ENCODE data around the gene NEK7. TPM values are rescaled to one million over a fixed set of nuclear protein-coding genes. Genes with fewer than 3 reads are reported as not detected.

Gene NEK7
- total and polyA plus RNA-seq, 2 experiments from 2014 or later = 25.6 to 86.9 TPM

DNA sequence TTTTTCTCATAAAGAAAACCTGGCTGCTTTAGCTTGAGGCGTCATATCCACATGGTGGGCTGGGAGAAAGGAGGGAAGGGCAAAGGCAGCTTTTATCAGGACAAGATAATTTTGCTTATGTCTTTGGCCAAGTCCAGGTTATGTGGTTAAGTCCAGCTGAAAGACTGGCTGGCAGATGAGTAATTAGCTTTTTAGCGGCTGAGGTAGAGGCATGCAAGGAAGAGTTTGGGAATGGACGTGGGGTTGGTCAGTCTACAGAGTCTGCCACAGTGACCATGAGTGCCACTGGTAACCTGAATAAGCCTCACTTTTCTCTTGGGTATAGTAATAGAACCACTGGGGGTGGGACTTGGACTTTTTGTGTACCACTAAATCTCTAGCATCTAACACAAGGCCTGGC is 39.8 kb downstream of the NEK7 start:
- Histone ChIP-seq H3K27ac (no peak overlapping the region), H3K36me3 (replicated peaks; ENCODE audit: insufficient read depth, low read depth) (no peaks in the 10 kb centered on the region), H3K4me2 (no peak overlapping the region), H3K9me3 (ENCODE audit: low read depth) (no peaks in the 10 kb centered on the region), H2AFZ (no peak overlapping the region), H3K27me3 (no peaks in the 10 kb centered on the region), H3K9me2 (replicated peaks; ENCODE audit: insufficient read depth) (no peaks in the 10 kb centered on the region), H4K20me1 (ENCODE audit: insufficient read depth, poor library complexity, severe bottlenecking) (peaks cover 41% of the 10 kb centered on the region), H3K4me3 (no peak overlapping the region), H3K4me1 (ENCODE audit: insufficient read depth) (no peaks in the 10 kb centered on the region), H3K79me2 (peaks cover 100% of the 10 kb centered on the region)
- 91% methylated on average over 3 of the region's 3 CpGs for WGBS (ENCODE audit: low lambda C conversion rate, missing lambda C conversion rate)
- TF ChIP-seq EZH2phosphoT487 (IDR thresholded peaks at IDR 0.05; ENCODE audit: low read depth, severe bottlenecking, unreplicated experiment) (no peak), EZH2 (IDR thresholded peaks at IDR 0.05; ENCODE audit: borderline replicate concordance) (no peak)
- TF ChIP-seq, protein P1, sequence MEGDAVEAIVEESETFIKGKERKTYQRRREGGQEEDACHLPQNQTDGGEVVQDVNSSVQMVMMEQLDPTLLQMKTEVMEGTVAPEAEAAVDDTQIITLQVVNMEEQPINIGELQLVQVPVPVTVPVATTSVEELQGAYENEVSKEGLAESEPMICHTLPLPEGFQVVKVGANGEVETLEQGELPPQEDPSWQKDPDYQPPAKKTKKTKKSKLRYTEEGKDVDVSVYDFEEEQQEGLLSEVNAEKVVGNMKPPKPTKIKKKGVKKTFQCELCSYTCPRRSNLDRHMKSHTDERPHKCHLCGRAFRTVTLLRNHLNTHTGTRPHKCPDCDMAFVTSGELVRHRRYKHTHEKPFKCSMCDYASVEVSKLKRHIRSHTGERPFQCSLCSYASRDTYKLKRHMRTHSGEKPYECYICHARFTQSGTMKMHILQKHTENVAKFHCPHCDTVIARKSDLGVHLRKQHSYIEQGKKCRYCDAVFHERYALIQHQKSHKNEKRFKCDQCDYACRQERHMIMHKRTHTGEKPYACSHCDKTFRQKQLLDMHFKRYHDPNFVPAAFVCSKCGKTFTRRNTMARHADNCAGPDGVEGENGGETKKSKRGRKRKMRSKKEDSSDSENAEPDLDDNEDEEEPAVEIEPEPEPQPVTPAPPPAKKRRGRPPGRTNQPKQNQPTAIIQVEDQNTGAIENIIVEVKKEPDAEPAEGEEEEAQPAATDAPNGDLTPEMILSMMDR (IDR thresholded peaks at IDR 0.05; ENCODE audit: poor library complexity) = no peak
- DNase-seq (ENCODE audit: low spot score) = no peak

DNA sequence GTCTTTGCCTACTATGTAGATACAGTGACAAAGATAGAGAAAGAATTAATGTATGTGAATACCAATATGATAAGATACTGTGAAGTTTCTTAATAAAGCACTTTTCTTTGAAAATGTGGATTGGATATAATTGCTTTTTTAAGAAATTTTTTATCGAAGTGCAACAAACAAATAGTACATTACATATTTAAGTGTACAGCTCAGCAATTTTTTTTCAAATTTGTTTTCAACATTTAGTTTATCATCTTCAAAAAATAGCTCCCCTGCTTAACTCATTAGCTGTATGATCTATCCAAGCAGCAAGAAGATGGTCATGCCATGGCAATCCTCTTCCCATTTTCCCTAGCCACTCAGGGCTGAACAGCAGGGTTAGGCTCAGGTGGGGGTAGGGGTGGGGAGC is 40.5 kb downstream of the NEK7 start:
- Histone ChIP-seq H3K36me3 (replicated peaks; ENCODE audit: insufficient read depth, low read depth) (no peaks in the 10 kb centered on the region), H4K20me1 (ENCODE audit: insufficient read depth, poor library complexity, severe bottlenecking) (peaks cover 45% of the 10 kb centered on the region), H3K27me3 (no peaks in the 10 kb centered on the region), H3K27ac (no peak overlapping the region), H3K4me3 (no peak overlapping the region), H3K4me1 (ENCODE audit: insufficient read depth) (no peaks in the 10 kb centered on the region), H3K4me2 (no peak overlapping the region), H3K9me2 (replicated peaks; ENCODE audit: insufficient read depth) (no peaks in the 10 kb centered on the region), H3K9me3 (ENCODE audit: low read depth) (no peaks in the 10 kb centered on the region), H2AFZ (no peak overlapping the region), H3K79me2 (peaks cover 100% of the 10 kb centered on the region)
- WGBS (ENCODE audit: low lambda C conversion rate, missing lambda C conversion rate) = 100% methylated on average over 1 of the region's 1 CpG
- DNase-seq (ENCODE audit: low spot score) = no peak
- TF ChIP-seq EZH2phosphoT487 (IDR thresholded peaks at IDR 0.05; ENCODE audit: low read depth, severe bottlenecking, unreplicated experiment) (no peak), EZH2 (IDR thresholded peaks at IDR 0.05; ENCODE audit: borderline replicate concordance) (no peak)
- TF ChIP-seq, protein P1 (IDR thresholded peaks at IDR 0.05; ENCODE audit: poor library complexity) = no peak

DNA sequence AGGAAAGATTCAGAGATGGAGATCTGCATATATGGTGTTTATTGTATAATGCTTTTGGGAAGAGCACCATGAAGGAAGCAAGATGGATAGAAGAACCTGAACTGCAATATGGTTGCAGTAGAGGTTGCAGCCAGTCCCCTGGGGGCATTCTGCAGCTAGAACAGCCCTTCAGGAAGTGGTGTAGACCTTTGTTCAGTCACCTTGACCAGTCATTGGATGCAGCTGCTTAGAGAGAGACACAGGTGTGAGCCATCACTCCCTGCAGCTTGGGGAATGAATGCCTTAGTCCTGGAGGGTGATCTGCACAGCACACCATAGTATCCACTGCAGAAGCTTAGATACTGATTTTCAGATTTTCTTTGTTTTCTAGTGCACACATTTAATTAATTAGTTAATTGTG is 42.3 kb downstream of the NEK7 start:
- H4K20me1 ChIP-seq (ENCODE audit: insufficient read depth, poor library complexity, severe bottlenecking) = peaks cover 42% of the 10 kb centered on the region

More for the DNA sequence above, 42.3 kb downstream of the NEK7 start:
- TF ChIP-seq EZH2phosphoT487 (IDR thresholded peaks at IDR 0.05; ENCODE audit: low read depth, severe bottlenecking, unreplicated experiment) (no peak), EZH2 (IDR thresholded peaks at IDR 0.05; ENCODE audit: borderline replicate concordance) (no peak)
- TF ChIP-seq, protein P1 (IDR thresholded peaks at IDR 0.05; ENCODE audit: poor library complexity) = no peak
- H3K4me1 ChIP-seq (ENCODE audit: insufficient read depth) = no peaks in the 10 kb centered on the region
- H3K4me3 ChIP-seq = no peak overlapping the region
- no peaks in the 10 kb centered on the region for H3K9me3 ChIP-seq (ENCODE audit: low read depth)
- no peaks in the 10 kb centered on the region for H3K27me3 ChIP-seq
- H2AFZ ChIP-seq = no peak overlapping the region
- H3K4me2 ChIP-seq = no peak overlapping the region
- H3K36me3 ChIP-seq (replicated peaks; ENCODE audit: insufficient read depth, low read depth) = no peaks in the 10 kb centered on the region
- H3K79me2 ChIP-seq = peaks cover 100% of the 10 kb centered on the region
- H3K9me2 ChIP-seq (replicated peaks; ENCODE audit: insufficient read depth) = no peaks in the 10 kb centered on the region
- no peak overlapping the region for H3K27ac ChIP-seq
- DNase-seq (ENCODE audit: low spot score) = no peak
